Hepatocyte (in vitro differentiated cells): ENCODE measurements around the gene PLCH2.

Source experiments
- CTCF ChIP-seq: fragments of 200-600 bp; sonication (generic); IDR thresholded peaks from 2 replicates; pipeline ENCODE4 v1.5.1; 2016; ENCODE audit warnings: antibody characterized with exemption, mild to moderate bottlenecking; ENCODE audit not compliant: poor library complexity
- EZH2 ChIP-seq: fragments of 200-600 bp; sonication (generic); IDR thresholded peaks from 2 replicates; pipeline ENCODE4 v1.6.1; 2016; ENCODE audit warnings: antibody characterized with exemption, mild to moderate bottlenecking, borderline replicate concordance

GRCh38 chr1:2472561-2473177, 3.4 kb upstream of the PLCH2 start:
- TF ChIP-seq CTCF (no peak), EZH2 (no peak)
